WTC11 (cell line): ENCODE measurements around the gene FREM1. TPM values are rescaled to one million over a fixed set of nuclear protein-coding genes. Genes with fewer than 3 reads are reported as not detected.
A peak's percentile ranks its signal among the peaks of the same experiment; 100 is the strongest.

Experiments used
- ATAC-seq: fragments of 200-7000 bp; cut with Tn5 transposase; 2 replicates; pipeline ENCODE4 v1.10.0; 2021; ENCODE audit warnings: mild to moderate bottlenecking, moderate library complexity
- CTCF ChIA-PET: fragments of 300-600 bp; sonication (Branson Sonifier 250); formaldehyde crosslinking; loops from one replicate; lab custom pipeline; 2021; ENCODE audit warnings: antibody characterized with exemption; lab: Charles Lee
- POLR2A ChIA-PET: fragments of 350-600 bp; sonication (Branson Sonifier 250); formaldehyde crosslinking; loops from one replicate; lab custom pipeline; 2021; ENCODE audit warnings: antibody characterized with exemption; lab: Charles Lee
- DNase-seq: peaks from one replicate; pipeline ENCODE4 v3.0.0; 2021; ENCODE audit warnings: low spot score
- H3K27ac Mint-ChIP-seq: 2 replicates; pipeline ENCODE4 v1.8.0; 2021; ENCODE audit warnings: mixed read lengths
- H3K27me3 Mint-ChIP-seq: 2 replicates; pipeline ENCODE4 v1.8.0; 2021; ENCODE audit warnings: low read depth, mild to moderate bottlenecking, moderate library complexity, mixed read lengths
- H3K36me3 Mint-ChIP-seq: 2 replicates; pipeline ENCODE4 v1.8.0; 2021; ENCODE audit warnings: mixed read lengths
- H3K4me1 Mint-ChIP-seq: 2 replicates; pipeline ENCODE4 v1.8.0; 2022; ENCODE audit warnings: mixed read lengths
- H3K4me3 Mint-ChIP-seq: 2 replicates; pipeline ENCODE4 v1.8.0; 2021; ENCODE audit warnings: mild to moderate bottlenecking, moderate library complexity, mixed read lengths
- H3K9me3 Mint-ChIP-seq: 2 replicates; pipeline ENCODE4 v1.8.0; 2021; ENCODE audit warnings: mixed read lengths
- ATF1 ChIP-seq: sonication (generic); formaldehyde crosslinking; IDR thresholded peaks from 2 replicates; pipeline ENCODE4 v1.8.1; 2023; ENCODE audit warnings: mild to moderate bottlenecking, moderate library complexity, missing genetic modification reagents
- CBFB ChIP-seq: sonication (generic); formaldehyde crosslinking; IDR thresholded peaks from 2 replicates; pipeline ENCODE4 v1.8.1; 2022; ENCODE audit warnings: mild to moderate bottlenecking, low read depth, missing genetic modification reagents
- ETV6 ChIP-seq: sonication (generic); formaldehyde crosslinking; IDR thresholded peaks from 2 replicates; pipeline ENCODE4 v1.8.1; 2022; ENCODE audit warnings: mild to moderate bottlenecking, missing genetic modification reagents
- KAT7 ChIP-seq: sonication (generic); formaldehyde crosslinking; IDR thresholded peaks from 2 replicates; pipeline ENCODE4 v1.8.1; 2023; ENCODE audit warnings: missing genetic modification reagents, mild to moderate bottlenecking, borderline replicate concordance
- OVOL2 ChIP-seq: fragments of 250-450 bp; sonication (Bioruptor Pico); IDR thresholded peaks from 2 replicates; pipeline ENCODE4 v1.9.0; 2021; ENCODE audit warnings: mild to moderate bottlenecking, borderline replicate concordance
- TEAD1 ChIP-seq: sonication (generic); formaldehyde crosslinking; IDR thresholded peaks from 2 replicates; pipeline ENCODE4 v1.8.0; 2022; ENCODE audit warnings: mild to moderate bottlenecking, missing genetic modification reagents
- TP53 ChIP-seq: sonication (generic); formaldehyde crosslinking; IDR thresholded peaks from 2 replicates; pipeline ENCODE4 v1.8.1; 2023; ENCODE audit warnings: mild to moderate bottlenecking, missing genetic modification reagents
- ZNF232 ChIP-seq: sonication (generic); formaldehyde crosslinking; IDR thresholded peaks from 2 replicates; pipeline ENCODE4 v1.8.0; 2022; ENCODE audit warnings: mild to moderate bottlenecking, missing genetic modification reagents
- ZNF263 ChIP-seq: sonication (generic); formaldehyde crosslinking; IDR thresholded peaks from 2 replicates; pipeline ENCODE4 v1.8.1; 2022; ENCODE audit warnings: low read depth, mild to moderate bottlenecking, moderate library complexity, missing genetic modification reagents
- ZNF396 ChIP-seq: fragments of 250-450 bp; sonication (Bioruptor Pico); IDR thresholded peaks from 2 replicates; pipeline ENCODE4 v1.8.0; 2021; ENCODE audit warnings: mild to moderate bottlenecking, moderate library complexity, borderline replicate concordance
- ZNF671 ChIP-seq: fragments of 250-450 bp; sonication (Bioruptor Pico); IDR thresholded peaks from 2 replicates; pipeline ENCODE4 v1.8.0; 2021; ENCODE audit warnings: mild to moderate bottlenecking
- total RNA-seq: library from RNA; stranded (reverse); gene quantifications from 3 replicates; pipeline ENCODE4 v1.2.3, GENCODE V29; 2021
- TF ChIP-seq, protein P1 (sequence below): sonication (generic); formaldehyde crosslinking; IDR thresholded peaks from 2 replicates; pipeline ENCODE4 v1.8.0; 2023; ENCODE audit warnings: missing genetic modification reagents
- TF ChIP-seq, protein P2 (sequence below): sonication (generic); formaldehyde crosslinking; IDR thresholded peaks from 2 replicates; pipeline ENCODE4 v1.8.0; 2023; ENCODE audit warnings: mild to moderate bottlenecking, missing genetic modification reagents
- TF ChIP-seq, protein P3 (sequence below): sonication (generic); formaldehyde crosslinking; IDR thresholded peaks from 2 replicates; pipeline ENCODE4 v1.8.1; 2022; ENCODE audit warnings: low read depth, missing genetic modification reagents, borderline replicate concordance
- TF ChIP-seq, protein P4 (sequence below): sonication (generic); formaldehyde crosslinking; IDR thresholded peaks from 2 replicates; pipeline ENCODE4 v1.8.0; 2022; ENCODE audit warnings: mild to moderate bottlenecking, missing genetic modification reagents
- TF ChIP-seq, protein P5 (sequence below): sonication (generic); formaldehyde crosslinking; IDR thresholded peaks from 2 replicates; pipeline ENCODE4 v1.8.1; 2022; ENCODE audit warnings: mild to moderate bottlenecking, moderate library complexity, missing genetic modification reagents
- TF ChIP-seq, protein P6 (sequence below): sonication (generic); formaldehyde crosslinking; IDR thresholded peaks from 2 replicates; pipeline ENCODE4 v1.8.0; 2022; ENCODE audit warnings: missing genetic modification reagents
- TF ChIP-seq, protein P7 (sequence below): fragments of 200-600 bp; IDR thresholded peaks from 2 replicates; pipeline ENCODE4 v1.8.0; 2022; ENCODE audit warnings: antibody characterized with exemption
- TF ChIP-seq, protein P8 (sequence below): sonication (generic); formaldehyde crosslinking; IDR thresholded peaks from 2 replicates; pipeline ENCODE4 v1.8.0; 2022; ENCODE audit warnings: mild to moderate bottlenecking, missing genetic modification reagents
- TF ChIP-seq, protein P9 (sequence below): sonication (generic); formaldehyde crosslinking; IDR thresholded peaks from 2 replicates; pipeline ENCODE4 v1.8.1; 2023; ENCODE audit warnings: mild to moderate bottlenecking, missing genetic modification reagents, moderate library complexity

The FREM1 gene
- total RNA-seq, 1 experiment from 2014 or later: 2.8 TPM

DNA sequence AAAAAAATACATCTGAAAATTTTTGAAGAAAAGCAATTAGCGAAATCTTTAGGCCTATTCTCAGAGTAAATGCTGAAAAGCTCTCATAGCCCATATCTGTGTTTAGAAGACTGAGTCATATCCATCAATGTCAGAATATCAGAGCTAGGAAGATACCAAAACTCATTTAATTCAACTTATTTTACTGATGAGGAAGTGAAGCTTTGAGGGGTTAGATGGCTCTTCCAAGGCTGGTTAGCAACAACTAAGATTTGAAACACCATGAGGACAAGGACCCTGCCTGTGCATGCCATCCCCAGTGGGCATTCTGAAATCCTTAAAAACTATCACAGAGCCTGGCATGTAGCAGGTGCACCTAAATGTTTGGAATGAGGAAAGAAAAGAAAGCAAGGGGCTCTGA, 2.5 kb downstream of the FREM1 start (continued):
- TF ChIP-seq, protein P1, sequence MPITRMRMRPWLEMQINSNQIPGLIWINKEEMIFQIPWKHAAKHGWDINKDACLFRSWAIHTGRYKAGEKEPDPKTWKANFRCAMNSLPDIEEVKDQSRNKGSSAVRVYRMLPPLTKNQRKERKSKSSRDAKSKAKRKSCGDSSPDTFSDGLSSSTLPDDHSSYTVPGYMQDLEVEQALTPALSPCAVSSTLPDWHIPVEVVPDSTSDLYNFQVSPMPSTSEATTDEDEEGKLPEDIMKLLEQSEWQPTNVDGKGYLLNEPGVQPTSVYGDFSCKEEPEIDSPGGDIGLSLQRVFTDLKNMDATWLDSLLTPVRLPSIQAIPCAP (CRISPR knock-in tag): no peak
- TF ChIP-seq ZNF396 (CRISPR knock-in tag) (no peak), OVOL2 (CRISPR knock-in tag) (no peak), ZNF232 (CRISPR knock-in tag) (no peak)
- TF ChIP-seq, protein P2, sequence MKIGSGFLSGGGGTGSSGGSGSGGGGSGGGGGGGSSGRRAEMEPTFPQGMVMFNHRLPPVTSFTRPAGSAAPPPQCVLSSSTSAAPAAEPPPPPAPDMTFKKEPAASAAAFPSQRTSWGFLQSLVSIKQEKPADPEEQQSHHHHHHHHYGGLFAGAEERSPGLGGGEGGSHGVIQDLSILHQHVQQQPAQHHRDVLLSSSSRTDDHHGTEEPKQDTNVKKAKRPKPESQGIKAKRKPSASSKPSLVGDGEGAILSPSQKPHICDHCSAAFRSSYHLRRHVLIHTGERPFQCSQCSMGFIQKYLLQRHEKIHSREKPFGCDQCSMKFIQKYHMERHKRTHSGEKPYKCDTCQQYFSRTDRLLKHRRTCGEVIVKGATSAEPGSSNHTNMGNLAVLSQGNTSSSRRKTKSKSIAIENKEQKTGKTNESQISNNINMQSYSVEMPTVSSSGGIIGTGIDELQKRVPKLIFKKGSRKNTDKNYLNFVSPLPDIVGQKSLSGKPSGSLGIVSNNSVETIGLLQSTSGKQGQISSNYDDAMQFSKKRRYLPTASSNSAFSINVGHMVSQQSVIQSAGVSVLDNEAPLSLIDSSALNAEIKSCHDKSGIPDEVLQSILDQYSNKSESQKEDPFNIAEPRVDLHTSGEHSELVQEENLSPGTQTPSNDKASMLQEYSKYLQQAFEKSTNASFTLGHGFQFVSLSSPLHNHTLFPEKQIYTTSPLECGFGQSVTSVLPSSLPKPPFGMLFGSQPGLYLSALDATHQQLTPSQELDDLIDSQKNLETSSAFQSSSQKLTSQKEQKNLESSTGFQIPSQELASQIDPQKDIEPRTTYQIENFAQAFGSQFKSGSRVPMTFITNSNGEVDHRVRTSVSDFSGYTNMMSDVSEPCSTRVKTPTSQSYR (CRISPR knock-in tag): no peak

DNA sequence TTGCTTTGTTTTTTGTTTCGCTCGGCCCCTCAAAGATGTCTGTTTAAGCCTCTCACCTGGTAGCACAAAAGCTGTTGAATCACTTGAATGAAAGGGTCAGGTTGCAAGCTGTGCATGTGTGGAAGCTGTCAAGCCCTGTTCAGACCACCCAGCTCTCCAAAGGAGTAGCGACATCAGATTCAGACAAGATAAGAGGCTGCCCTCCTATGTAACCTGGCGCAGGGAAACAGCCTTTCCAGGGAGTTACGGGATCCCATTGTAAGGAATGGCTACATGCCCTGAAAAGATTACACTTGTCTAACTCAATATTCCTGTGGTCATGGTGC, 2.9 kb downstream of the FREM1 start:
- peak overlapping the region; percentile 10 for H3K27ac Mint-ChIP-seq
- H3K4me1 Mint-ChIP-seq: peaks cover 35% of the 10 kb centered on the region
- ATAC-seq (peak; percentile 56), DNase-seq (peak; percentile 23)
- H3K27me3 Mint-ChIP-seq: no peaks in the 10 kb centered on the region
- H3K36me3 Mint-ChIP-seq: no peaks in the 10 kb centered on the region
- ChIA-PET POLR2A (no interaction called here), CTCF (interaction anchor here (1.2 to 1.6 kb wide), 2 partner anchors 17 to 61 kb away, joined by 4 to 5 read pairs; no protein-coding TSS in a partner anchor)
- H3K4me3 Mint-ChIP-seq: no peak overlapping the region
- H3K9me3 Mint-ChIP-seq: no peaks in the 10 kb centered on the region
- TF ChIP-seq, protein P3, sequence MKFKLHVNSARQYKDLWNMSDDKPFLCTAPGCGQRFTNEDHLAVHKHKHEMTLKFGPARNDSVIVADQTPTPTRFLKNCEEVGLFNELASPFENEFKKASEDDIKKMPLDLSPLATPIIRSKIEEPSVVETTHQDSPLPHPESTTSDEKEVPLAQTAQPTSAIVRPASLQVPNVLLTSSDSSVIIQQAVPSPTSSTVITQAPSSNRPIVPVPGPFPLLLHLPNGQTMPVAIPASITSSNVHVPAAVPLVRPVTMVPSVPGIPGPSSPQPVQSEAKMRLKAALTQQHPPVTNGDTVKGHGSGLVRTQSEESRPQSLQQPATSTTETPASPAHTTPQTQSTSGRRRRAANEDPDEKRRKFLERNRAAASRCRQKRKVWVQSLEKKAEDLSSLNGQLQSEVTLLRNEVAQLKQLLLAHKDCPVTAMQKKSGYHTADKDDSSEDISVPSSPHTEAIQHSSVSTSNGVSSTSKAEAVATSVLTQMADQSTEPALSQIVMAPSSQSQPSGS: no peak
- no peak for TF ChIP-seq ZNF671 (CRISPR knock-in tag)
- TF ChIP-seq TEAD1 (CRISPR knock-in tag): no peak
- TF ChIP-seq, protein P4, sequence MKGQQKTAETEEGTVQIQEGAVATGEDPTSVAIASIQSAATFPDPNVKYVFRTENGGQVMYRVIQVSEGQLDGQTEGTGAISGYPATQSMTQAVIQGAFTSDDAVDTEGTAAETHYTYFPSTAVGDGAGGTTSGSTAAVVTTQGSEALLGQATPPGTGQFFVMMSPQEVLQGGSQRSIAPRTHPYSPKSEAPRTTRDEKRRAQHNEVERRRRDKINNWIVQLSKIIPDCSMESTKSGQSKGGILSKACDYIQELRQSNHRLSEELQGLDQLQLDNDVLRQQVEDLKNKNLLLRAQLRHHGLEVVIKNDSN: no peak
- TF ChIP-seq, protein P5, sequence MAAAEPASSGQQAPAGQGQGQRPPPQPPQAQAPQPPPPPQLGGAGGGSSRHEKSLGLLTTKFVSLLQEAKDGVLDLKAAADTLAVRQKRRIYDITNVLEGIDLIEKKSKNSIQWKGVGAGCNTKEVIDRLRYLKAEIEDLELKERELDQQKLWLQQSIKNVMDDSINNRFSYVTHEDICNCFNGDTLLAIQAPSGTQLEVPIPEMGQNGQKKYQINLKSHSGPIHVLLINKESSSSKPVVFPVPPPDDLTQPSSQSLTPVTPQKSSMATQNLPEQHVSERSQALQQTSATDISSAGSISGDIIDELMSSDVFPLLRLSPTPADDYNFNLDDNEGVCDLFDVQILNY (CRISPR knock-in tag): no peak
- TF ChIP-seq KAT7 (CRISPR knock-in tag): no peak
- TF ChIP-seq ZNF263 (CRISPR knock-in tag): no peak
- TF ChIP-seq, protein P6, sequence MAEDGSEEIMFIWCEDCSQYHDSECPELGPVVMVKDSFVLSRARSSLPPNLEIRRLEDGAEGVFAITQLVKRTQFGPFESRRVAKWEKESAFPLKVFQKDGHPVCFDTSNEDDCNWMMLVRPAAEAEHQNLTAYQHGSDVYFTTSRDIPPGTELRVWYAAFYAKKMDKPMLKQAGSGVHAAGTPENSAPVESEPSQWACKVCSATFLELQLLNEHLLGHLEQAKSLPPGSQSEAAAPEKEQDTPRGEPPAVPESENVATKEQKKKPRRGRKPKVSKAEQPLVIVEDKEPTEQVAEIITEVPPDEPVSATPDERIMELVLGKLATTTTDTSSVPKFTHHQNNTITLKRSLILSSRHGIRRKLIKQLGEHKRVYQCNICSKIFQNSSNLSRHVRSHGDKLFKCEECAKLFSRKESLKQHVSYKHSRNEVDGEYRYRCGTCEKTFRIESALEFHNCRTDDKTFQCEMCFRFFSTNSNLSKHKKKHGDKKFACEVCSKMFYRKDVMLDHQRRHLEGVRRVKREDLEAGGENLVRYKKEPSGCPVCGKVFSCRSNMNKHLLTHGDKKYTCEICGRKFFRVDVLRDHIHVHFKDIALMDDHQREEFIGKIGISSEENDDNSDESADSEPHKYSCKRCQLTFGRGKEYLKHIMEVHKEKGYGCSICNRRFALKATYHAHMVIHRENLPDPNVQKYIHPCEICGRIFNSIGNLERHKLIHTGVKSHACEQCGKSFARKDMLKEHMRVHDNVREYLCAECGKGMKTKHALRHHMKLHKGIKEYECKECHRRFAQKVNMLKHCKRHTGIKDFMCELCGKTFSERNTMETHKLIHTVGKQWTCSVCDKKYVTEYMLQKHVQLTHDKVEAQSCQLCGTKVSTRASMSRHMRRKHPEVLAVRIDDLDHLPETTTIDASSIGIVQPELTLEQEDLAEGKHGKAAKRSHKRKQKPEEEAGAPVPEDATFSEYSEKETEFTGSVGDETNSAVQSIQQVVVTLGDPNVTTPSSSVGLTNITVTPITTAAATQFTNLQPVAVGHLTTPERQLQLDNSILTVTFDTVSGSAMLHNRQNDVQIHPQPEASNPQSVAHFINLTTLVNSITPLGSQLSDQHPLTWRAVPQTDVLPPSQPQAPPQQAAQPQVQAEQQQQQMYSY (CRISPR knock-in tag): no peak
- TF ChIP-seq ATF1 (CRISPR knock-in tag): no peak
- TF ChIP-seq CBFB (CRISPR knock-in tag): no peak
- TF ChIP-seq, protein P7, sequence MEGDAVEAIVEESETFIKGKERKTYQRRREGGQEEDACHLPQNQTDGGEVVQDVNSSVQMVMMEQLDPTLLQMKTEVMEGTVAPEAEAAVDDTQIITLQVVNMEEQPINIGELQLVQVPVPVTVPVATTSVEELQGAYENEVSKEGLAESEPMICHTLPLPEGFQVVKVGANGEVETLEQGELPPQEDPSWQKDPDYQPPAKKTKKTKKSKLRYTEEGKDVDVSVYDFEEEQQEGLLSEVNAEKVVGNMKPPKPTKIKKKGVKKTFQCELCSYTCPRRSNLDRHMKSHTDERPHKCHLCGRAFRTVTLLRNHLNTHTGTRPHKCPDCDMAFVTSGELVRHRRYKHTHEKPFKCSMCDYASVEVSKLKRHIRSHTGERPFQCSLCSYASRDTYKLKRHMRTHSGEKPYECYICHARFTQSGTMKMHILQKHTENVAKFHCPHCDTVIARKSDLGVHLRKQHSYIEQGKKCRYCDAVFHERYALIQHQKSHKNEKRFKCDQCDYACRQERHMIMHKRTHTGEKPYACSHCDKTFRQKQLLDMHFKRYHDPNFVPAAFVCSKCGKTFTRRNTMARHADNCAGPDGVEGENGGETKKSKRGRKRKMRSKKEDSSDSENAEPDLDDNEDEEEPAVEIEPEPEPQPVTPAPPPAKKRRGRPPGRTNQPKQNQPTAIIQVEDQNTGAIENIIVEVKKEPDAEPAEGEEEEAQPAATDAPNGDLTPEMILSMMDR: no peak
- TF ChIP-seq ETV6 (CRISPR knock-in tag): no peak
- TF ChIP-seq, protein P8, sequence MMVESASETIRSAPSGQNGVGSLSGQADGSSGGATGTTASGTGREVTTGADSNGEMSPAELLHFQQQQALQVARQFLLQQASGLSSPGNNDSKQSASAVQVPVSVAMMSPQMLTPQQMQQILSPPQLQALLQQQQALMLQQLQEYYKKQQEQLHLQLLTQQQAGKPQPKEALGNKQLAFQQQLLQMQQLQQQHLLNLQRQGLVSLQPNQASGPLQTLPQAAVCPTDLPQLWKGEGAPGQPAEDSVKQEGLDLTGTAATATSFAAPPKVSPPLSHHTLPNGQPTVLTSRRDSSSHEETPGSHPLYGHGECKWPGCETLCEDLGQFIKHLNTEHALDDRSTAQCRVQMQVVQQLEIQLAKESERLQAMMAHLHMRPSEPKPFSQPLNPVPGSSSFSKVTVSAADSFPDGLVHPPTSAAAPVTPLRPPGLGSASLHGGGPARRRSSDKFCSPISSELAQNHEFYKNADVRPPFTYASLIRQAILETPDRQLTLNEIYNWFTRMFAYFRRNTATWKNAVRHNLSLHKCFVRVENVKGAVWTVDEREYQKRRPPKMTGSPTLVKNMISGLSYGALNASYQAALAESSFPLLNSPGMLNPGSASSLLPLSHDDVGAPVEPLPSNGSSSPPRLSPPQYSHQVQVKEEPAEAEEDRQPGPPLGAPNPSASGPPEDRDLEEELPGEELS (CRISPR knock-in tag): no peak
- no peak for TF ChIP-seq TP53
- TF ChIP-seq, protein P9, sequence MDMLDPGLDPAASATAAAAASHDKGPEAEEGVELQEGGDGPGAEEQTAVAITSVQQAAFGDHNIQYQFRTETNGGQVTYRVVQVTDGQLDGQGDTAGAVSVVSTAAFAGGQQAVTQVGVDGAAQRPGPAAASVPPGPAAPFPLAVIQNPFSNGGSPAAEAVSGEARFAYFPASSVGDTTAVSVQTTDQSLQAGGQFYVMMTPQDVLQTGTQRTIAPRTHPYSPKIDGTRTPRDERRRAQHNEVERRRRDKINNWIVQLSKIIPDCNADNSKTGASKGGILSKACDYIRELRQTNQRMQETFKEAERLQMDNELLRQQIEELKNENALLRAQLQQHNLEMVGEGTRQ: no peak
